HG03521 (cell line): ENCODE measurements around the gene KIAA0319L.
"Not testable (repeated sequence)": the region's sequence is repeated elsewhere in the genome, so short reads cannot be mapped to it uniquely, and the experiment has no call there.

Experiments used
- ATAC-seq: cut with Tn5 transposase; IDR thresholded peaks from one replicate; pipeline ENCODE4 v1.9.1; 2021; ENCODE audit warnings: mild to moderate bottlenecking, moderate library complexity; ENCODE audit not compliant: unreplicated experiment

KIAA0319L gene

GRCh38 chr1:35585281-35585680 lies 28.1 kb upstream of the KIAA0319L start:
- no peak for ATAC-seq

GRCh38 chr1:35581621-35582020 lies 24.4 kb upstream of the KIAA0319L start:
- ATAC-seq: not testable (repeated sequence)

GRCh38 chr1:35580949-35581388 lies 23.8 kb upstream of the KIAA0319L start:
- ATAC-seq: no peak

GRCh38 chr1:35577071-35577998 lies 20.1 kb upstream of the KIAA0319L start:
- ATAC-seq: peak; percentile 56

- not testable (repeated sequence) for ATAC-seq
These were observed 19.5 kb upstream of the KIAA0319L start for GRCh38 chr1:35576766-35577070.

GRCh38 chr1:35576061-35576765 lies 19.0 kb upstream of the KIAA0319L start:
- no peak for ATAC-seq

GRCh38 chr1:35575416-35575958 lies 18.3 kb upstream of the KIAA0319L start:
- ATAC-seq: no peak

GRCh38 chr1:35574655-35575415 lies 17.6 kb upstream of the KIAA0319L start:
- no peak for ATAC-seq

GRCh38 chr1:35574125-35574654 lies 17.0 kb upstream of the KIAA0319L start:
- no peak for ATAC-seq

GRCh38 chr1:35573198-35574124 lies 16.3 kb upstream of the KIAA0319L start, which contains the start of gene TFAP2E:
TSS of gene TFAP2E (plus strand) at chr1:35573314. CDS start at chr1:35573578, 264 bp downstream.
- no peak for ATAC-seq

- ATAC-seq: no peak
These were observed 15.1 kb upstream of the KIAA0319L start for GRCh38 chr1:35572296-35572695.

GRCh38 chr1:35571263-35571662 lies 14.1 kb upstream of the KIAA0319L start:
- no peak for ATAC-seq

- no peak for ATAC-seq
These were observed 13.5 kb upstream of the KIAA0319L start for GRCh38 chr1:35570589-35571137.

- ATAC-seq: no peak
These were observed 12.7 kb upstream of the KIAA0319L start for GRCh38 chr1:35569936-35570335.

GRCh38 chr1:35568975-35569395 lies 11.8 kb upstream of the KIAA0319L start:
- no peak for ATAC-seq

- no peak for ATAC-seq
These were observed 10.8 kb upstream of the KIAA0319L start for GRCh38 chr1:35567947-35568558.

- ATAC-seq: no peak
These were observed 8.5 kb upstream of the KIAA0319L start for GRCh38 chr1:35565742-35566133.

- ATAC-seq: no peak
These were observed 7.9 kb upstream of the KIAA0319L start for GRCh38 chr1:35564884-35565741.
